B cell (primary cell): ENCODE results near the gene ARFGAP1. TPM values are rescaled to one million over a fixed set of nuclear protein-coding genes. Genes with fewer than 3 reads are reported as not detected.

Experiments used
- ATAC-seq: fragments of 200-7000 bp; cut with Tn5 transposase; one replicate; pipeline ENCODE4 v1.10.0; 2021; ENCODE audit warnings: low read depth, mild to moderate bottlenecking, moderate number of reproducible peaks, moderate library complexity
- CTCF ChIA-PET: fragments of 350-600 bp; sonication (Branson Sonifier 250); formaldehyde crosslinking; loops from one replicate; lab custom pipeline; 2021; ENCODE audit warnings: antibody characterized with exemption, inconsistent platforms; lab: Charles Lee
- POLR2A ChIA-PET: fragments of 350-600 bp; sonication (Branson Sonifier 250); formaldehyde crosslinking; loops from one replicate; lab custom pipeline; 2021; ENCODE audit warnings: antibody characterized with exemption; lab: Charles Lee
- DNase-seq: peaks from one replicate; pipeline ENCODE4 v3.0.0; 2013
- H2AFZ ChIP-seq: 2 replicates; pipeline ENCODE4 v1.6.1; 2012; ENCODE audit warnings: mild to moderate bottlenecking, low read depth, low read length; ENCODE audit not compliant: insufficient read depth, poor library complexity, severe bottlenecking
- H3K27ac ChIP-seq, 2 donors: 1 replicate in 1 of 2; 2 replicates in 1 of 2; pipeline ENCODE4 v1.5.1; 2012 to 2013; ENCODE audit warnings: low read length in 2 of 2, mild to moderate bottlenecking in 2 of 2, moderate library complexity in 1 of 2
- H3K27me3 ChIP-seq, 4 experiments: fragments of 200-600 bp in 1 of 4; sonication (generic) in 1 of 4; replicated peaks in 1 of 4; 1 replicate in 2 of 4; 2 replicates in 2 of 4; pipeline versions ENCODE4 v1.6.1 to v1.7.0; 2013 to 2016; ENCODE audit warnings: low read length in 3 of 4, mild to moderate bottlenecking in 2 of 4, mixed read lengths in 1 of 4, moderate library complexity in 1 of 4; ENCODE audit not compliant: insufficient read depth in 4 of 4, control insufficient read depth in 3 of 4; ENCODE audit errors: control extremely low read depth in 1 of 4
- H3K36me3 ChIP-seq, 2 experiments: replicated peaks in 1 of 2; 1 replicate in 1 of 2; 2 replicates in 1 of 2; pipeline versions ENCODE4 v1.6.1 to v1.7.1; 2013; ENCODE audit warnings: low read length in 1 of 2; ENCODE audit not compliant: insufficient read depth in 2 of 2, control insufficient read depth in 1 of 2; ENCODE audit errors: control extremely low read depth in 1 of 2, extremely low read depth in 1 of 2
- H3K4me1 ChIP-seq, 2 donors: fragments of 200-600 bp in 1 of 2; sonication (generic) in 1 of 2; 1 replicate in 1 of 2; 2 replicates in 1 of 2; pipeline versions ENCODE4 v1.5.1 to v1.6.1; 2013 to 2017; ENCODE audit warnings: low read length in 2 of 2; ENCODE audit not compliant: control insufficient read depth in 2 of 2, insufficient read depth in 2 of 2
- H3K4me2 ChIP-seq: replicated peaks from 2 replicates; pipeline ENCODE3; 2012; ENCODE audit warnings: mild to moderate bottlenecking, low read depth, low read length; ENCODE audit not compliant: poor library complexity, severe bottlenecking
- H3K4me3 ChIP-seq, 5 experiments: fragments of 200-600 bp in 1 of 5; sonication (generic) in 1 of 5; 1 replicate in 3 of 5; 2 replicates in 2 of 5; pipeline versions ENCODE4 v1.5.1 to v1.7.0; 2011 to 2016; ENCODE audit warnings: low read length in 4 of 5, mild to moderate bottlenecking in 4 of 5, low read depth in 2 of 5, control low read depth in 1 of 5, moderate library complexity in 1 of 5; ENCODE audit not compliant: insufficient read depth in 1 of 5; ENCODE audit errors: control extremely low read depth in 1 of 5, extremely low read depth in 1 of 5
- H3K79me2 ChIP-seq: fragments of 200-600 bp; sonication (generic); one replicate; pipeline ENCODE4 v1.6.0; 2016; ENCODE audit warnings: low read length; ENCODE audit not compliant: control insufficient read depth, insufficient read depth
- H3K9ac ChIP-seq: fragments of 200-600 bp; sonication (generic); 2 replicates; pipeline ENCODE4 v1.6.1; 2017; ENCODE audit warnings: mild to moderate bottlenecking, low read length, moderate library complexity
- H3K9me3 ChIP-seq, 3 donors: one replicate each; pipeline versions ENCODE4 v1.6.1 to v1.7.1; 2013; ENCODE audit warnings: low read length in 2 of 3; ENCODE audit not compliant: control insufficient read depth in 2 of 3, insufficient read depth in 1 of 3; ENCODE audit errors: control extremely low read depth in 1 of 3
- H4K20me1 ChIP-seq: 2 replicates; pipeline ENCODE4 v1.6.0; 2012; ENCODE audit warnings: mild to moderate bottlenecking, low read length; ENCODE audit not compliant: insufficient read depth, control insufficient read depth, poor library complexity, severe bottlenecking
- H3K27ac Mint-ChIP-seq: one replicate; pipeline ENCODE4 v1.8.0; 2021; ENCODE audit warnings: mixed read lengths
- H3K27me3 Mint-ChIP-seq: one replicate; pipeline ENCODE4 v1.8.0; 2021; ENCODE audit warnings: mixed read lengths
- H3K4me1 Mint-ChIP-seq: one replicate; pipeline ENCODE4 v1.8.0; 2021; ENCODE audit warnings: mixed read lengths
- H3K4me3 Mint-ChIP-seq: one replicate; pipeline ENCODE4 v1.8.0; 2021; ENCODE audit warnings: mixed read lengths
- H3K9me3 Mint-ChIP-seq: one replicate; pipeline ENCODE4 v1.8.0; 2022; ENCODE audit warnings: mixed read lengths; ENCODE audit not compliant: insufficient read depth
- EZH2 ChIP-seq: IDR thresholded peaks from 2 replicates; pipeline ENCODE4 v1.6.1; 2012; ENCODE audit warnings: borderline replicate concordance, low read depth, mild to moderate bottlenecking, moderate library complexity, low read length; ENCODE audit not compliant: insufficient read depth, poor library complexity, severe bottlenecking
- WGBS: methylation state at CpG from one replicate; pipeline ENCODE4 v1.1.5; 2013; ENCODE audit warnings: missing lambda C conversion rate; ENCODE audit not compliant: insufficient coverage; 5-methylcytosine and 5-hydroxymethylcytosine counted together
- intact Hi-C: fragments of 100-400 bp; cut with micrococcal nuclease; formaldehyde crosslinking; loops from one replicate; pipeline ENCODE4 v1.10.0; 2022
- polyA plus RNA-seq: library from polyadenylated mRNA; depleted of rRNA; stranded (reverse); fragments of >200 nt; gene quantifications from 2 replicates; pipeline ENCODE4 v1.2.3, GENCODE V29; 2012
- total RNA-seq, 2 donors: library from RNA; stranded (reverse); fragments of 120-200 nt in 1 of 2; gene quantifications; 1 replicate in 1 of 2; 2 replicates in 1 of 2; pipeline versions ENCODE4 v1.2.3 to v1.2.4, GENCODE V29; 2013 to 2022
- TF ChIP-seq, protein P1 (sequence below): fragments of 200-600 bp; IDR thresholded peaks from one replicate; pipeline ENCODE4 v1.8.0; 2022; ENCODE audit warnings: antibody characterized with exemption, mild to moderate bottlenecking

ARFGAP1 gene
- total and polyA plus RNA-seq, 2 donors (not counting 1 experiment from before 2014, with no cell fraction given), result 83.2 to 99.4 TPM

GRCh38 chr20:63320041-63320511 is 47.5 kb downstream of the ARFGAP1 start:
- WGBS, result 86% methylated on average over 23 of the region's 23 CpGs
- H3K27me3 Mint-ChIP-seq, result peaks cover 6% of the 10 kb centered on the region
- ATAC-seq (no peak), DNase-seq (no peak)
- Histone ChIP-seq H3K4me2 (no peak overlapping the region), H3K4me3 (no peak overlapping the region), H3K27me3 (peaks cover 0 to 2% (median 0%) of the 10 kb centered on the region in 4 experiments), H3K9ac (no peak overlapping the region), H3K9me3 (peaks cover 0 to 3% (median 0%) of the 10 kb centered on the region in 3 donors), H4K20me1 (no peaks in the 10 kb centered on the region), H3K27ac (no peak overlapping the region), H3K36me3 (no peaks in the 10 kb centered on the region), H2AFZ (no peak overlapping the region), H3K79me2 (no peaks in the 10 kb centered on the region), H3K4me1 (no peaks in the 10 kb centered on the region)
- intact Hi-C loops, result no loop called here
- CTCF ChIA-PET, result no interaction called here
- no peak for TF ChIP-seq EZH2
- no peaks in the 10 kb centered on the region for H3K9me3 Mint-ChIP-seq
- POLR2A ChIA-PET, result no interaction called here
- H3K27ac Mint-ChIP-seq, result no peak overlapping the region
- H3K4me1 Mint-ChIP-seq, result no peaks in the 10 kb centered on the region
- H3K4me3 Mint-ChIP-seq, result no peak overlapping the region

DNA sequence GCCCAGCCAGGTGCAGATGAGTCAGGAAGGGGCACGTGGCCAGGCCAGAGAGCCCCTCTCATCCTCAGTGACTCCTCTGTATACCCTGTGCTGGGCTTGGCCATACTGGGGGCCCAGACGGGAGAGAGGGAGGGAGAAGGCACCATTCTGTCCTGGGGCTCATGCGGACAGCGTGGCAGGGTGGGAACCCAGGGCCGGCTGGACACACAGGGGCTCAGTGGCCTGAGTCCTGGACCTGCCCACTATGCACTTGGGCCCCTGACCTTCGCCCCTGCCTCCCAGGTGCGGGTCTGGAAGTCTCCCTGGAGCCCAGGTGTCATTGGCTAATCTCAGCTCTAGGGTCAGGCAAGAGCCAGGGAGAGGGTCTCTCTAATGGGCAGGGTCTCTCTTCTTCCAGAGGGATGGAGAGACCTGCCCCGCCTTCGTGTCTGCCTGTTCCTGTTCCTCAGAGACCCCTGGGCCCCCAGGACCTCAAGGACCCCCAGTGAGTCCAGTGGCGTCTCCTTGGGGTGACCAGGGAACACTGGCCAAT is 48.1 kb downstream of the ARFGAP1 start:
- CTCF ChIA-PET, result no interaction called here
- 78% methylated on average over 10 of the region's 10 CpGs for WGBS
- H3K27me3 Mint-ChIP-seq, result peaks cover 6% of the 10 kb centered on the region
- no peaks in the 10 kb centered on the region for H3K4me1 Mint-ChIP-seq
- Histone ChIP-seq H3K79me2 (no peaks in the 10 kb centered on the region), H4K20me1 (no peaks in the 10 kb centered on the region), H3K9me3 (peaks cover 0 to 3% (median 0%) of the 10 kb centered on the region in 3 donors), H3K27ac (no peak overlapping the region), H3K4me2 (no peak overlapping the region), H3K27me3 (peaks cover 0 to 2% (median 0%) of the 10 kb centered on the region in 4 experiments), H3K4me1 (peaks cover 0 to 3% of the 10 kb centered on the region in 2 donors), H3K9ac (no peak overlapping the region), H3K4me3 (no peak overlapping the region), H2AFZ (no peak overlapping the region), H3K36me3 (no peaks in the 10 kb centered on the region)
- no peak overlapping the region for H3K27ac Mint-ChIP-seq
- TF ChIP-seq, protein P1, sequence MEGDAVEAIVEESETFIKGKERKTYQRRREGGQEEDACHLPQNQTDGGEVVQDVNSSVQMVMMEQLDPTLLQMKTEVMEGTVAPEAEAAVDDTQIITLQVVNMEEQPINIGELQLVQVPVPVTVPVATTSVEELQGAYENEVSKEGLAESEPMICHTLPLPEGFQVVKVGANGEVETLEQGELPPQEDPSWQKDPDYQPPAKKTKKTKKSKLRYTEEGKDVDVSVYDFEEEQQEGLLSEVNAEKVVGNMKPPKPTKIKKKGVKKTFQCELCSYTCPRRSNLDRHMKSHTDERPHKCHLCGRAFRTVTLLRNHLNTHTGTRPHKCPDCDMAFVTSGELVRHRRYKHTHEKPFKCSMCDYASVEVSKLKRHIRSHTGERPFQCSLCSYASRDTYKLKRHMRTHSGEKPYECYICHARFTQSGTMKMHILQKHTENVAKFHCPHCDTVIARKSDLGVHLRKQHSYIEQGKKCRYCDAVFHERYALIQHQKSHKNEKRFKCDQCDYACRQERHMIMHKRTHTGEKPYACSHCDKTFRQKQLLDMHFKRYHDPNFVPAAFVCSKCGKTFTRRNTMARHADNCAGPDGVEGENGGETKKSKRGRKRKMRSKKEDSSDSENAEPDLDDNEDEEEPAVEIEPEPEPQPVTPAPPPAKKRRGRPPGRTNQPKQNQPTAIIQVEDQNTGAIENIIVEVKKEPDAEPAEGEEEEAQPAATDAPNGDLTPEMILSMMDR, result no peak
- no peak for TF ChIP-seq EZH2
- POLR2A ChIA-PET, result no interaction called here
- DNase-seq (no peak), ATAC-seq (no peak)
- H3K4me3 Mint-ChIP-seq, result no peak overlapping the region
- H3K9me3 Mint-ChIP-seq, result no peaks in the 10 kb centered on the region
- intact Hi-C loops, result no loop called here
